Panc1 (cell line): ENCODE measurements around the gene RIOX2. TPM values are rescaled to one million over a fixed set of nuclear protein-coding genes. Genes with fewer than 3 reads are reported as not detected.

ENCODE experiments used
- ATAC-seq: fragments of 200-7000 bp; cut with Tn5 transposase; 2 replicates; pipeline ENCODE4 v1.9.1; 2020; ENCODE audit warnings: mild to moderate bottlenecking, moderate library complexity
- BruUV-seq: library from RNA; stranded (reverse); fragments of 400-500 nt; replicated peaks from 2 replicates; lab custom pipeline; 2021; lab: Mats Ljungman, UMichigan
- CTCF ChIA-PET: fragments of 300-600 bp; sonication (Branson Sonifier 250); formaldehyde crosslinking; loops from one replicate; lab custom pipeline; 2022; ENCODE audit warnings: antibody characterized with exemption; lab: Charles Lee
- POLR2A ChIA-PET: fragments of 300-600 bp; sonication (Branson Sonifier 250); formaldehyde crosslinking; loops from one replicate; lab custom pipeline; 2022; ENCODE audit warnings: antibody characterized with exemption; lab: Charles Lee
- DNase-seq: peaks from one replicate; pipeline ENCODE4 v3.0.0-alpha.2; 2010; ENCODE audit warnings: low read depth, low spot score
- H3K27ac ChIP-seq: 2 replicates; pipeline ENCODE4 v1.5.1; 2011; ENCODE audit warnings: mild to moderate bottlenecking, low read length, inconsistent platforms
- H3K27me3 ChIP-seq: fragments of 200-500 bp; sonication (Bioruptor generic); 2 replicates; pipeline ENCODE4 v1.6.0; 2014; ENCODE audit warnings: low read length, inconsistent platforms; ENCODE audit not compliant: control insufficient read depth, insufficient read depth
- H3K36me3 ChIP-seq: fragments of 200-500 bp; sonication (Bioruptor generic); 2 replicates; pipeline ENCODE4 v1.5.1; 2014; ENCODE audit warnings: inconsistent platforms, mild to moderate bottlenecking, low read length, moderate library complexity; ENCODE audit not compliant: control insufficient read depth, insufficient read depth
- H3K4me1 ChIP-seq: 2 replicates; pipeline ENCODE4 v1.5.1; 2011; ENCODE audit warnings: inconsistent platforms, mild to moderate bottlenecking, low read length, moderate library complexity; ENCODE audit not compliant: control insufficient read depth, insufficient read depth
- H3K4me3 ChIP-seq, 2 experiments: 2 replicates each; pipeline ENCODE4 v1.5.1; 2011 to 2012; ENCODE audit warnings: low read depth in 2 of 2, low read length in 2 of 2, mild to moderate bottlenecking in 2 of 2, inconsistent platforms in 1 of 2, moderate library complexity in 1 of 2
- H3K9me3 ChIP-seq: fragments of 200-500 bp; sonication (Bioruptor generic); 2 replicates; pipeline ENCODE4 v1.5.1; 2014; ENCODE audit warnings: low read depth, mild to moderate bottlenecking, inconsistent platforms, low read length, moderate library complexity; ENCODE audit not compliant: control insufficient read depth, insufficient read depth
- CTCF ChIP-seq: fragments of 450-650 bp; IDR thresholded peaks from 2 replicates; pipeline ENCODE4 v1.5.1; 2017; ENCODE audit warnings: mild to moderate bottlenecking
- POLR2AphosphoS5 ChIP-seq: IDR thresholded peaks from 2 replicates; pipeline ENCODE4 v1.6.1; 2012; ENCODE audit warnings: mild to moderate bottlenecking, low read depth, low read length, moderate library complexity
- REST ChIP-seq, 2 experiments: IDR thresholded peaks; 2 replicates each; pipeline ENCODE4 v1.6.1; 2011 to 2012; ENCODE audit warnings: low read depth in 2 of 2, control low read depth in 1 of 2, low read length in 1 of 2, mild to moderate bottlenecking in 1 of 2, moderate library complexity in 1 of 2; ENCODE audit not compliant: insufficient read depth in 1 of 2
- SIN3A ChIP-seq: IDR thresholded peaks from 2 replicates; pipeline ENCODE4 v1.6.1; 2012; ENCODE audit warnings: low read depth, mild to moderate bottlenecking, low read length, moderate library complexity, borderline replicate concordance; ENCODE audit not compliant: insufficient read depth
- TCF7L2 ChIP-seq: IDR thresholded peaks from 2 replicates; pipeline ENCODE4 v1.6.1; 2011; ENCODE audit warnings: mild to moderate bottlenecking, low read depth, low read length, inconsistent platforms
- in situ Hi-C: cut with HindIII; loops from 2 replicates; pipeline ENCODE4 v1.10.0; 2016; ENCODE audit warnings: low sequenced_read_pairs, low pct_unique_long_range_greater_than_20kb
- intact Hi-C: fragments of 100-400 bp; cut with micrococcal nuclease; formaldehyde crosslinking; loops from one replicate; pipeline ENCODE4 v1.10.0; 2022; ENCODE audit not compliant: unreplicated experiment
- total RNA-seq: library from RNA; stranded (reverse); gene quantifications from one replicate; pipeline ENCODE4 v1.2.1, GENCODE V29; 2021; ENCODE audit not compliant: unreplicated experiment

Gene RIOX2
- total RNA-seq, 1 experiment from 2014 or later = 44.1 TPM

GRCh38 chr3:98018301-98018700 is 46.1 kb upstream of the RIOX2 start:
- TF ChIP-seq TCF7L2 = no peak
- no peak for TF ChIP-seq POLR2AphosphoS5
- TF ChIP-seq SIN3A = no peak
- no peak for TF ChIP-seq REST (IDR thresholded peaks at IDR 0.05; ENCODE audit: insufficient read depth in 1 of 2, low read depth in 2 of 2, low read length in 1 of 2)
- no peak for TF ChIP-seq CTCF
- POLR2A ChIA-PET = no interaction called here
- DNase-seq (no peak), ATAC-seq (no peak)
- Histone ChIP-seq H3K4me1 (no peaks in the 10 kb centered on the region), H3K27me3 (peaks cover 4% of the 10 kb centered on the region; the same call in 1 of the 2 replicates), H3K27ac (no peak overlapping the region), H3K9me3 (no peaks in the 10 kb centered on the region), H3K36me3 (no peaks in the 10 kb centered on the region), H3K4me3 (no peak overlapping the region)
- intact Hi-C loops = no loop called here
- no TSS peak for BruUV-seq
- CTCF ChIA-PET = no interaction called here
- in situ Hi-C loops = no loop called here

DNA sequence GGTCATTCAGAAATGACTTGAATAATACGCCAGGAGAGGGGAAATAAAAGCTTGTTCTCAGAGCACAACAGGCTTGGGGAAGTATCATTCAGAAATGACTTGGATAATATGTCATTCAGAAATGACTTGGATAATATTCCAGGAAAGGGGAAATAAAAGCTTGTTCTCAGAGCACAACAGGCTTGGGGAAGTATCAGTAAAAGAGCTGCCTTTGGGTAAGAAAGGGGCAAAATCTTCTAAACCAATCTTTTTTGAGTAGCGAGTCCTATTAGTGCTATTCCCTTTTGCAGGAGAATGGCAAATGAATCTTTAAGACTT is 42.0 kb upstream of the RIOX2 start:
- in situ Hi-C loops = no loop called here
- no peaks in the 10 kb centered on the region for H3K4me1 ChIP-seq
- DNase-seq (no peak), ATAC-seq (no peak)
- H3K27me3 ChIP-seq = no peaks in the 10 kb centered on the region; the same call in 1 of the 2 replicates
- intact Hi-C loops = no loop called here
- CTCF ChIA-PET = no interaction called here
- BruUV-seq = no TSS peak
- no peaks in the 10 kb centered on the region for H3K9me3 ChIP-seq
- no peak for TF ChIP-seq TCF7L2
- no peak for TF ChIP-seq SIN3A
- no peak for TF ChIP-seq POLR2AphosphoS5
- TF ChIP-seq REST (IDR thresholded peaks at IDR 0.05; ENCODE audit: insufficient read depth in 1 of 2, low read depth in 2 of 2, low read length in 1 of 2) = no peak
- TF ChIP-seq CTCF = no peak
- no peaks in the 10 kb centered on the region for H3K36me3 ChIP-seq
- POLR2A ChIA-PET = no interaction called here
- no peak overlapping the region for H3K27ac ChIP-seq
- H3K4me3 ChIP-seq = no peak overlapping the region
